PC-3 (cell line): Measurements from ENCODE around the gene SLC27A5. TPM values are rescaled to one million over a fixed set of nuclear protein-coding genes. Genes with fewer than 3 reads are reported as not detected.

Source experiments
- ATAC-seq: fragments of 200-7000 bp; cut with Tn5 transposase; 2 replicates; pipeline ENCODE4 v1.9.1; 2020; ENCODE audit warnings: mild to moderate bottlenecking, moderate library complexity
- BruUV-seq: library from RNA; stranded (reverse); fragments of 400-500 nt; replicated peaks from 2 replicates; lab custom pipeline; 2021; lab: Mats Ljungman, UMichigan
- CTCF ChIA-PET: fragments of 300-600 bp; sonication (Branson Sonifier 250); formaldehyde crosslinking; loops from one replicate; lab custom pipeline; 2022; ENCODE audit warnings: antibody characterized with exemption; lab: Charles Lee
- POLR2A ChIA-PET: fragments of 300-600 bp; sonication (Branson Sonifier 250); formaldehyde crosslinking; loops from one replicate; lab custom pipeline; 2022; ENCODE audit warnings: antibody characterized with exemption; ENCODE audit not compliant: unreplicated experiment; lab: Charles Lee
- DNase-seq: peaks from one replicate; pipeline ENCODE4 v3.0.0-alpha.2; 2015
- H2AFZ ChIP-seq: fragments of 300-600 bp; sonication (generic); 2 replicates; pipeline ENCODE4 v1.6.0; 2016; ENCODE audit warnings: antibody characterized with exemption, low read length
- H3F3A ChIP-seq: fragments of 300-600 bp; sonication (generic); one replicate; pipeline ENCODE4 v1.6.0; 2017; ENCODE audit warnings: antibody characterized with exemption, low read length, control low read depth, mild to moderate bottlenecking; ENCODE audit not compliant: unreplicated experiment
- H3K27ac ChIP-seq: fragments of 300-600 bp; sonication (generic); 2 replicates; pipeline ENCODE4 v1.5.1; 2016; ENCODE audit warnings: mild to moderate bottlenecking, low read length
- H3K27me3 ChIP-seq: fragments of 300-600 bp; sonication (generic); 2 replicates; pipeline ENCODE4 v1.6.1; 2016; ENCODE audit warnings: low read length, mixed read lengths
- H3K36me3 ChIP-seq: fragments of 300-600 bp; sonication (generic); 2 replicates; pipeline ENCODE4 v1.6.1; 2016; ENCODE audit warnings: low read depth, mixed run types, low read length, mixed read lengths
- H3K4me1 ChIP-seq: fragments of 300-600 bp; sonication (generic); 2 replicates; pipeline ENCODE4 v1.5.1; 2016; ENCODE audit warnings: low read length; ENCODE audit not compliant: insufficient read depth
- H3K4me2 ChIP-seq: fragments of 300-600 bp; sonication (generic); 2 replicates; pipeline ENCODE4 v1.6.0; 2016; ENCODE audit warnings: low read length
- H3K4me3 ChIP-seq: fragments of 300-600 bp; sonication (generic); 2 replicates; pipeline ENCODE4 v1.5.1; 2016; ENCODE audit warnings: mild to moderate bottlenecking, low read length, mixed read lengths
- H3K79me2 ChIP-seq: fragments of 300-600 bp; sonication (generic); 2 replicates; pipeline ENCODE4 v1.6.1; 2017; ENCODE audit warnings: low read length, mixed read lengths
- H3K9ac ChIP-seq: fragments of 300-600 bp; sonication (generic); 2 replicates; pipeline ENCODE4 v1.6.0; 2016; ENCODE audit warnings: mild to moderate bottlenecking, low read length
- H3K9me2 ChIP-seq: fragments of 300-600 bp; sonication (generic); replicated peaks from 2 replicates; pipeline ENCODE4 v1.6.1; 2016; ENCODE audit warnings: mixed run types, low read length, mixed read lengths
- H3K9me3 ChIP-seq: fragments of 300-600 bp; sonication (generic); 2 replicates; pipeline ENCODE4 v1.6.1; 2016; ENCODE audit warnings: low read length, mixed read lengths
- H4K20me1 ChIP-seq: fragments of 300-600 bp; sonication (generic); 2 replicates; pipeline ENCODE4 v1.6.1; 2016; ENCODE audit warnings: low read length, mixed read lengths
- CTCF ChIP-seq: fragments of 300-600 bp; sonication (generic); conservative IDR thresholded peaks from 2 replicates; pipeline ENCODE4 v1.5.1; 2017; ENCODE audit warnings: antibody characterized with exemption, low read depth, mild to moderate bottlenecking, low read length
- EZH2 ChIP-seq: fragments of 300-600 bp; sonication (generic); IDR thresholded peaks from one replicate; pipeline ENCODE4 v1.6.1; 2017; ENCODE audit warnings: antibody characterized with exemption, mild to moderate bottlenecking, low read length; ENCODE audit not compliant: unreplicated experiment
- EZH2phosphoT487 ChIP-seq: fragments of 300-600 bp; sonication (generic); IDR thresholded peaks from 2 replicates; pipeline ENCODE4 v1.6.1; 2018; ENCODE audit warnings: mild to moderate bottlenecking, antibody characterized with exemption, low read length, borderline replicate concordance
- intact Hi-C: fragments of 100-400 bp; cut with micrococcal nuclease; formaldehyde crosslinking; loops from 2 replicates; pipeline ENCODE4 v1.9.0; 2023
- total RNA-seq: library from RNA; depleted of rRNA; stranded (reverse); fragments of >200 nt; gene quantifications from 2 replicates; pipeline ENCODE4 v1.2.3, GENCODE V29; 2014

SLC27A5 gene
- total RNA-seq, 1 experiment from 2014 or later, result 56.2 TPM

GRCh38 chr19:58479736-58480480, 31.9 kb downstream of the SLC27A5 start:
- Histone ChIP-seq H3K9me3 (no peaks in the 10 kb centered on the region), H3F3A (no peaks in the 10 kb centered on the region), H2AFZ (no peak overlapping the region), H3K4me2 (no peak overlapping the region), H3K27ac (no peak overlapping the region), H3K4me1 (peaks cover 14% of the 10 kb centered on the region), H3K4me3 (no peak overlapping the region), H3K79me2 (no peaks in the 10 kb centered on the region), H3K9ac (no peak overlapping the region), H3K9me2 (no peaks in the 10 kb centered on the region), H4K20me1 (no peaks in the 10 kb centered on the region), H3K36me3 (peaks cover 4% of the 10 kb centered on the region; the same call in 1 of the 2 replicates), H3K27me3 (no peaks in the 10 kb centered on the region)
- no TSS peak for BruUV-seq
- TF ChIP-seq EZH2phosphoT487 (no peak), EZH2 (no peak), CTCF (no peak)
- no peak for DNase-seq
- POLR2A ChIA-PET, result no interaction called here
- ATAC-seq, result no peak
- intact Hi-C loops, result no loop called here
- CTCF ChIA-PET, result no interaction called here

- ATAC-seq (no peak), DNase-seq (no peak)
- TF ChIP-seq EZH2, result no peak
- no peak for TF ChIP-seq EZH2phosphoT487
- TF ChIP-seq CTCF, result no peak
- intact Hi-C loops, result no loop called here
- Histone ChIP-seq H3F3A (no peaks in the 10 kb centered on the region), H2AFZ (no peak overlapping the region), H3K4me3 (no peak overlapping the region), H3K79me2 (no peaks in the 10 kb centered on the region), H3K9ac (no peak overlapping the region), H3K4me1 (peaks cover 20% of the 10 kb centered on the region), H3K27ac (no peak overlapping the region), H4K20me1 (no peaks in the 10 kb centered on the region), H3K27me3 (no peaks in the 10 kb centered on the region), H3K4me2 (no peak overlapping the region), H3K9me2 (no peaks in the 10 kb centered on the region), H3K9me3 (no peaks in the 10 kb centered on the region), H3K36me3 (peaks cover 4% of the 10 kb centered on the region; the same call in 1 of the 2 replicates)
- no TSS peak for BruUV-seq
- ChIA-PET POLR2A (no interaction called here), CTCF (no interaction called here)
These were observed 32.5 kb downstream of the SLC27A5 start for GRCh38 chr19:58479303-58479702.

- no peak overlapping the region for H3K27ac ChIP-seq
- H3K36me3 ChIP-seq, result peaks cover 4% of the 10 kb centered on the region; the same call in 1 of the 2 replicates
- no peak overlapping the region for H3K4me2 ChIP-seq
- peaks cover 20% of the 10 kb centered on the region for H3K4me1 ChIP-seq
- H3K9me2 ChIP-seq, result no peaks in the 10 kb centered on the region
- CTCF ChIA-PET, result no interaction called here
- intact Hi-C loops, result no loop called here
- H3K27me3 ChIP-seq, result no peaks in the 10 kb centered on the region
- no peak for TF ChIP-seq EZH2phosphoT487
- BruUV-seq, result no TSS peak
- DNase-seq (no peak), ATAC-seq (no peak)
- no peaks in the 10 kb centered on the region for H3K79me2 ChIP-seq
- H4K20me1 ChIP-seq, result no peaks in the 10 kb centered on the region
- no peak overlapping the region for H3K9ac ChIP-seq
- H3K4me3 ChIP-seq, result no peak overlapping the region
- no peaks in the 10 kb centered on the region for H3K9me3 ChIP-seq
- POLR2A ChIA-PET, result no interaction called here
- no peaks in the 10 kb centered on the region for H3F3A ChIP-seq
- no peak overlapping the region for H2AFZ ChIP-seq
These were observed 33.9 kb downstream of the SLC27A5 start for GRCh38 chr19:58477871-58478270.
